Measurements from ENCODE around the gene ERC2. TPM values are rescaled to one million over a fixed set of nuclear protein-coding genes. Genes with fewer than 3 reads are reported as not detected.

ERC2 gene
- total and polyA plus RNA-seq, 2 of the 8 experiments (the other 6 are each of a cell fraction or from before 2014, with no cell fraction given), result 16.4 to 22.8 TPM

DNA sequence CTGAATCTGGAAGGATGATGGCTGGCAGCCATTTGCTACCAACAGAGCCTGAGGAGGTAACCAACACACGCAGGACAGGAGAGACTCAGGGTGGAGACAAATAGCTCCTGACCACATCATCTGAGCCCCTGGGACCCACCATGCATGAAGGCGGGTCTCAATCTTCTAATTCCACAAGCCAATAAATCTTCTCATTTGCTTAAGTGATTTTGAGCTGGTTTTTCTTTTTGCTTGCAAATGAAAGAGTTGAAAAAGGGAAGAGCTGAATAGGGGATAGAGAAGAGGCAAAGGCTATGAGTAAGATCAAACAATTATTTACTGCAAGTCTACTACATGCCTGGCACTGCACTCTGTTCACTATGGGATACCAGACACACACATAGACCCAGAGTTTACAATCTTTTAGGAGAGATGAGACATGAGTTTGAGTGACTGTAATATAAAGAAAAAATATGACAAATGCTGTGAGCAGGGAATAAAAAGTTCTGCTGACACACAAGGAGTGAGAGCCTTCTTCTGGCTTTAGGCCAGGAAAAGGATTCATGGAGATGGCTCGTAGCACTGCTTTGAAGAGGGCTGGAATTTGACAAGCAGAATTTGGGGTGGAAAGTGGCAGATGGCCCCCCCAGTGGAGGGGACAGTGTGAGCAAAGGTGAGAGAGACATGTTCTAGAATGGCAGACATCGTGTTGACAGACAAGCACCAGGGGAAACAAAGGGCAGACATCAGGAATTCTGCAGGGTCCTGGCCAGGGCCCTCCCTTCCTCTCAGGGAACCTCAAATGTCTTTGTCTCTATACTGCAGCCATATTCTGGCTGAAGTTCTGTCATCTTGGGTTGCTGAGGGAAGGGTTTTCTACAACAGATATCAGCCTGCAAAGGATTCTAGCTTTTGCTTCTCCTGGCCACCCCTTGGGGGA is 911.4 kb downstream of the ERC2 start (continued):
- no peak for TF ChIP-seq KDM1A (IDR thresholded peaks at IDR 0.05; ENCODE audit: borderline replicate concordance, low read length)
- no peak for TF ChIP-seq CHD1 (IDR thresholded peaks at IDR 0.05; ENCODE audit: low read depth, low read length)
- TF ChIP-seq ZNF274 (IDR thresholded peaks at IDR 0.05; ENCODE audit: borderline replicate concordance, extremely low read depth, low read length), result no peak

All from H1 (cell line).